K562 (cell line): ENCODE measurements around the gene NOC4L. TPM values are rescaled to one million over a fixed set of nuclear protein-coding genes. Genes with fewer than 3 reads are reported as not detected.

Experiments used
- ATAC-seq: fragments of 200-7000 bp; cut with Tn5 transposase; 3 replicates; pipeline ENCODE4 v1.9.1; 2020; ENCODE audit warnings: moderate library complexity
- BruUV-seq: library from RNA; stranded (reverse); fragments of 400-500 nt; replicated peaks from 2 replicates; lab custom pipeline; 2021; lab: Mats Ljungman, UMichigan
- CTCF ChIA-PET: fragments of 300-600 bp; formaldehyde crosslinking; extraction: SDS; loops from one replicate; lab custom pipeline; 2021; ENCODE audit warnings: low intra/inter-chr PET ratio; lab: Yijun Ruan, JAX
- POLR2A ChIA-PET: fragments of 300-600, 350-650 bp; sonication (Branson Sonifier 250); formaldehyde crosslinking; extraction: SDS; loops from one replicate; lab custom pipeline; 2021; ENCODE audit warnings: antibody characterized with exemption, inconsistent platforms; lab: Yijun Ruan, JAX
- DNase-seq, 4 experiments: peaks; one replicate each; pipeline versions ENCODE4 v3.0.0 to v3.0.0-alpha.2; 2011 to 2018; ENCODE audit warnings: low spot score in 3 of 4, mixed read lengths in 3 of 4; ENCODE audit errors: extremely low read depth in 1 of 4
- FAIRE-seq: peaks from 2 replicates; lab custom pipeline; 2011; peaks lifted over from hg19 to GRCh38; lab: Jason Lieb, UNC
- H2AFZ ChIP-seq: 2 replicates; pipeline ENCODE4 v1.6.0; 2011; ENCODE audit warnings: low read depth, low read length, control low read depth, inconsistent platforms
- H3K27ac ChIP-seq: fragments of 200-600 bp; 3 replicates; pipeline ENCODE4 v1.8.0; 2011; ENCODE audit warnings: low read depth, mild to moderate bottlenecking, control low read depth, inconsistent platforms, low read length, moderate library complexity, mixed read lengths; ENCODE audit errors: extremely low read depth
- H3K27me3 ChIP-seq, 2 experiments: fragments of 300-600 bp in 1 of 2; 2 replicates in 1 of 2; 3 replicates in 1 of 2; pipeline versions ENCODE4 v1.6.0 to v1.8.0; 2011; ENCODE audit warnings: inconsistent platforms in 2 of 2, low read length in 2 of 2, mild to moderate bottlenecking in 1 of 2, mixed read lengths in 1 of 2, moderate library complexity in 1 of 2; ENCODE audit not compliant: control insufficient read depth in 2 of 2, insufficient read depth in 2 of 2
- H3K36me3 ChIP-seq: fragments of 300-600 bp; 3 replicates; pipeline ENCODE4 v1.8.0; 2011; ENCODE audit warnings: mild to moderate bottlenecking, low read length, inconsistent platforms; ENCODE audit not compliant: control insufficient read depth, insufficient read depth
- H3K4me1 ChIP-seq, 2 experiments: fragments of 200-600 bp in 1 of 2; replicated peaks in 1 of 2; 2 replicates in 1 of 2; 3 replicates in 1 of 2; pipeline versions ENCODE4 v1.5.1 to v1.8.0; 2011; ENCODE audit warnings: inconsistent platforms in 2 of 2, low read length in 2 of 2, mild to moderate bottlenecking in 1 of 2, mixed read lengths in 1 of 2, moderate library complexity in 1 of 2; ENCODE audit not compliant: control insufficient read depth in 2 of 2, insufficient read depth in 2 of 2
- H3K4me2 ChIP-seq: 2 replicates; pipeline ENCODE4 v1.6.1; 2011; ENCODE audit warnings: low read length, control low read depth, inconsistent platforms, mixed read lengths; ENCODE audit not compliant: insufficient read depth
- H3K4me3 ChIP-seq: fragments of 200-600 bp; sonication (generic), shearing (Covaris generic); 2 replicates; pipeline ENCODE4 v1.5.1; 2016; ENCODE audit warnings: control low read depth, inconsistent platforms
- H3K79me2 ChIP-seq: fragments of 200-600 bp; 3 replicates; pipeline ENCODE4 v1.8.0; 2011; ENCODE audit warnings: low read length, inconsistent platforms; ENCODE audit not compliant: control insufficient read depth, insufficient read depth
- H3K9ac ChIP-seq, 2 experiments: 2 replicates each; pipeline versions ENCODE4 v1.6.0 to v1.6.1; 2011; ENCODE audit warnings: low read depth in 2 of 2, low read length in 2 of 2, control low read depth in 1 of 2, inconsistent platforms in 1 of 2, mild to moderate bottlenecking in 1 of 2, mixed read lengths in 1 of 2; ENCODE audit not compliant: insufficient read depth in 1 of 2
- H3K9me1 ChIP-seq: one replicate; pipeline ENCODE4 v1.6.0; 2011; ENCODE audit warnings: inconsistent platforms, mild to moderate bottlenecking, low read length, moderate library complexity; ENCODE audit not compliant: control insufficient read depth, insufficient read depth
- H3K9me3 ChIP-seq: replicated peaks from 2 replicates; pipeline ENCODE4 v1.5.1; 2011; ENCODE audit warnings: low read depth, low read length, inconsistent platforms; ENCODE audit not compliant: control insufficient read depth, insufficient read depth
- H4K20me1 ChIP-seq: replicated peaks from 2 replicates; pipeline ENCODE4 v1.6.1; 2011; ENCODE audit warnings: low read length, inconsistent platforms, mixed read lengths; ENCODE audit not compliant: control insufficient read depth, insufficient read depth
- E4F1 ChIP-seq: fragments of 250-450 bp; sonication (Bioruptor Pico); IDR thresholded peaks from 2 replicates; pipeline ENCODE4 v1.5.0; 2021; ENCODE audit warnings: mild to moderate bottlenecking, borderline replicate concordance
- ETV6 ChIP-seq, 3 experiments: fragments of 150-350 bp in 1 of 3; sonication (generic) in 1 of 3; formaldehyde crosslinking in 1 of 3; IDR thresholded peaks; 2 replicates each; pipeline versions ENCODE4 v1.6.1 to v1.8.0; 2014 to 2022; ENCODE audit warnings: borderline replicate concordance in 2 of 3, low read depth in 2 of 3, antibody characterized with exemption in 1 of 3, low read length in 1 of 3, mild to moderate bottlenecking in 1 of 3, missing genetic modification reagents in 1 of 3
- KHSRP ChIP-seq: fragments of 450-650 bp; IDR thresholded peaks from 2 replicates; pipeline ENCODE4 v1.6.1; 2017
- NFIX ChIP-seq: fragments of 250-450 bp; sonication (Bioruptor Pico); IDR thresholded peaks from 2 replicates; pipeline ENCODE4 v1.4.0; 2020; ENCODE audit warnings: low read depth, mild to moderate bottlenecking, moderate library complexity
- RERE ChIP-seq: sonication (generic); formaldehyde crosslinking; IDR thresholded peaks from 2 replicates; pipeline ENCODE4 v1.8.0; 2023; ENCODE audit warnings: missing genetic modification reagents, mild to moderate bottlenecking, borderline replicate concordance
- TAF15 ChIP-seq: fragments of 200-400 bp; formaldehyde crosslinking; IDR thresholded peaks from 2 replicates; pipeline ENCODE4 v1.6.1; 2017; ENCODE audit warnings: mild to moderate bottlenecking, low read depth, low read length, moderate library complexity
- YBX1 ChIP-seq: fragments of 450-650 bp; IDR thresholded peaks from 2 replicates; pipeline ENCODE4 v1.7.1; 2016; ENCODE audit warnings: mild to moderate bottlenecking
- ZNF395 ChIP-seq: fragments of 200-800 bp; sonication (Bioruptor generic); IDR thresholded peaks from 2 replicates; pipeline ENCODE4 v1.6.1; 2017; ENCODE audit warnings: missing genetic modification characterization, missing compliant biosample characterization
- WGBS: fragments of 100-300 bp; shearing (Covaris generic); methylation state at CpG from one replicate; pipeline ENCODE4 v1.1.6; 2016; ENCODE audit warnings: low coverage, mixed read lengths; ENCODE audit not compliant: insufficient coverage; ENCODE audit errors: missing lambda C conversion rate; 5-methylcytosine and 5-hydroxymethylcytosine counted together
- in situ Hi-C: fragments of 300-500 bp; cut with MboI; formaldehyde crosslinking; loops from 4 replicates; pipeline ENCODE4 v1.15.0; 2018; ENCODE audit warnings: inconsistent platforms, mixed read lengths
- intact Hi-C: fragments of 100-400 bp; cut with micrococcal nuclease; formaldehyde crosslinking; loops from 2 replicates; pipeline ENCODE4 v1.14.2; 2022
- polyA plus RNA-seq, 8 experiments: library from polyadenylated mRNA; depleted of rRNA in 4 of 8; stranded (reverse) in 5 of 8; unstranded in 3 of 8; fragments of >200 nt; fragmentation: Nextera tagmentation in 2 of 8; fragmentation: Illumina TruSeq in 1 of 8; extraction: Ambion mirVana in 2 of 8; extraction: Trizol in 1 of 8; gene quantifications; 2 replicates each; pipeline versions ENCODE4 v1.2.1 to v1.2.3, GENCODE V29; 2011 to 2014; ENCODE audit warnings: inconsistent platforms in 1 of 8, missing spikeins in 1 of 8
- total RNA-seq, 7 experiments: library from RNA; depleted of rRNA in 6 of 7; stranded (reverse); fragments of >200 nt in 6 of 7; fragmentation: Illumina TruSeq in 2 of 7; extraction: Trizol in 2 of 7; gene quantifications; 2 replicates each; pipeline versions ENCODE4 v1.2.1 to v1.2.3, GENCODE V29; 2011 to 2021; ENCODE audit warnings: low replicate concordance in 1 of 7

The NOC4L gene
- total and polyA plus RNA-seq, 9 of the 15 experiments (the other 6 are each of a cell fraction or from before 2014, with no cell fraction given), result 1.3 to 77.0 (median 20.0) TPM

- no peak for FAIRE-seq
- no peaks in the 10 kb centered on the region for H3K9me1 ChIP-seq
- no peak overlapping the region for H3K4me2 ChIP-seq
- POLR2A ChIA-PET, result interaction anchor here (1.4 kb wide), 1 partner anchor 10 kb away, joined by 3 read pairs; no protein-coding TSS in a partner anchor
- H3K79me2 ChIP-seq, result no peaks in the 10 kb centered on the region
- H3K4me3 ChIP-seq, result no peak overlapping the region
- peaks cover 28 to 40% of the 10 kb centered on the region in 2 experiments; a peak in 4 of 5 replicates for H3K27me3 ChIP-seq
- peaks cover 10% of the 10 kb centered on the region; the same call in 1 of the 2 replicates for H4K20me1 ChIP-seq
- in situ Hi-C loops, result no loop called here
- no TSS peak for BruUV-seq
- DNase-seq, result no peak
- no peak overlapping the region for H2AFZ ChIP-seq
- no peak overlapping the region for H3K27ac ChIP-seq
- CTCF ChIA-PET, result no interaction called here
- H3K36me3 ChIP-seq, result no peaks in the 10 kb centered on the region
- H3K9me3 ChIP-seq, result no peaks in the 10 kb centered on the region
- no peak for ATAC-seq
- 38% methylated on average over 22 of the region's 31 CpGs for WGBS
- intact Hi-C loops, result no loop called here
- peaks cover 0 to 47% of the 10 kb centered on the region in 2 experiments; a peak in 4 of 5 replicates for H3K4me1 ChIP-seq
- peak overlapping the region in 1 of 2 experiments; percentile 9; a peak in 2 of 4 replicates for H3K9ac ChIP-seq
- TF ChIP-seq YBX1, result no peak
- no peak for TF ChIP-seq KHSRP
- no peak for TF ChIP-seq RERE (CRISPR knock-in tag)
- no peak for TF ChIP-seq TAF15
- TF ChIP-seq E4F1 (CRISPR knock-in tag), result no peak
- no peak for TF ChIP-seq ETV6 (IDR thresholded peaks at IDR 0.05; ENCODE audit: borderline replicate concordance in 1 of 2, low read depth in 2 of 2, low read length in 1 of 2)
- TF ChIP-seq ETV6 (CRISPR knock-in tag; IDR thresholded peaks at IDR 0.05; ENCODE audit: borderline replicate concordance), result no peak
- TF ChIP-seq ZNF395 (CRISPR knock-in tag), result no peak
- TF ChIP-seq NFIX (CRISPR knock-in tag), result no peak
Measured at GRCh38 chr12:132168311-132169031, 24.2 kb downstream of the NOC4L start.
